Gastroesophageal sphincter (tissue), 4 donors: ENCODE measurements around the gene USP31. TPM values are rescaled to one million over a fixed set of nuclear protein-coding genes. Genes with fewer than 3 reads are reported as not detected.

Source experiments
- ATAC-seq: fragments of 150-250 bp; one replicate; pipeline ENCODE4 v1.9.1; 2016; ENCODE audit warnings: mild to moderate bottlenecking, moderate library complexity
- H3K27ac ChIP-seq, 4 donors: fragments of 200-600 bp; sonication (generic) in 3 of 4; 1 replicate in 3 of 4; 2 replicates in 1 of 4; pipeline ENCODE4 v1.5.1; 2016 to 2019
- H3K27me3 ChIP-seq: fragments of 200-600 bp; sonication (generic); one replicate; pipeline ENCODE4 v1.5.1; 2019
- H3K36me3 ChIP-seq, 2 donors: fragments of 200-600 bp; sonication (generic); one replicate each; pipeline ENCODE4 v1.5.1; 2019; ENCODE audit warnings: control low read depth in 1 of 2
- H3K4me1 ChIP-seq, 3 donors: fragments of 200-600 bp; sonication (generic); 1 replicate in 2 of 3; 2 replicates in 1 of 3; pipeline ENCODE4 v1.5.1; 2016 to 2019; ENCODE audit warnings: control low read depth in 2 of 3
- H3K4me3 ChIP-seq, 2 donors: fragments of 200-600 bp; sonication (generic); one replicate each; pipeline ENCODE4 v1.5.1; 2019; ENCODE audit warnings: mild to moderate bottlenecking in 1 of 2, moderate library complexity in 1 of 2
- H3K9me3 ChIP-seq, 3 donors: fragments of 200-600 bp; sonication (generic); one replicate each; pipeline ENCODE4 v1.5.1; 2017 to 2019; ENCODE audit warnings: control low read depth in 2 of 3
- EP300 ChIP-seq: sonication (generic); formaldehyde crosslinking; IDR thresholded peaks from one replicate; pipeline ENCODE4 v1.6.1; 2017; ENCODE audit warnings: antibody characterized with exemption, mild to moderate bottlenecking
- POLR2A ChIP-seq, 2 donors: fragments of 450-650 bp; IDR thresholded peaks; one replicate each; pipeline ENCODE4 v1.6.1; 2017; ENCODE audit warnings: antibody characterized with exemption in 2 of 2, mild to moderate bottlenecking in 2 of 2, moderate library complexity in 1 of 2
- POLR2AphosphoS5 ChIP-seq: sonication (generic); formaldehyde crosslinking; IDR thresholded peaks from one replicate; pipeline ENCODE4 v1.6.1; 2017; ENCODE audit warnings: antibody characterized with exemption
- WGBS, 2 donors: methylation state at CpG; one replicate each; pipeline ENCODE4 v1.1.5; 2018; ENCODE audit warnings: low coverage in 1 of 2; 5-methylcytosine and 5-hydroxymethylcytosine counted together
- total RNA-seq, 4 donors: library from RNA; depleted of rRNA; stranded (reverse); fragments of >200 nt; gene quantifications; one replicate each; pipeline ENCODE4 v1.1.0, GENCODE V29; 2016
- TF ChIP-seq, protein P1 (sequence below), 4 experiments: fragments of 200-600 bp in 2 of 4; fragments of 450-650 bp in 2 of 4; sonication (generic) in 1 of 4; IDR thresholded peaks; one replicate each; pipeline ENCODE4 v1.5.1; 2017 to 2019; ENCODE audit warnings: antibody characterized with exemption in 4 of 4, mild to moderate bottlenecking in 2 of 4, moderate library complexity in 2 of 4

Gene USP31
- total RNA-seq, 4 donors from 2014 or later, result 11.2 to 37.7 (median 26.6) TPM

DNA sequence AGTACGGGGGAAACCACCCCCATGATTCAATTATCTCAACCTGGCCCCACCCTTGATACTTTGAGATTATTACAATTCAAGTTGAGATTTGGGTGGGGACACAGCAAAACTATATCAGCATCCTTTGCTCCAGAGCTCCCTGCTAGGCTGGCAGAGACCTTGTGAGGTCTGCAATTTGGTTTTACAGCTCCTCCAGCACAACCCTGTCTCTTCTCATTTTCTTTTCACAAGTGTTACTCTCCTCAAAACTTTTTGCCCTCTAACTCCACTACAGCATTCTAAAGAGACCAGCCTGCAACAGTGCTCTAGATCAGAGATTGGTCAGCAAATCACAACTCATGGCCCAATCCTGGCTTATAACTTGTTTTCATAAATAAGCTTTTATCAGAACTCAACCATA lies 114.0 kb downstream of the USP31 start:
- TF ChIP-seq, protein P1, sequence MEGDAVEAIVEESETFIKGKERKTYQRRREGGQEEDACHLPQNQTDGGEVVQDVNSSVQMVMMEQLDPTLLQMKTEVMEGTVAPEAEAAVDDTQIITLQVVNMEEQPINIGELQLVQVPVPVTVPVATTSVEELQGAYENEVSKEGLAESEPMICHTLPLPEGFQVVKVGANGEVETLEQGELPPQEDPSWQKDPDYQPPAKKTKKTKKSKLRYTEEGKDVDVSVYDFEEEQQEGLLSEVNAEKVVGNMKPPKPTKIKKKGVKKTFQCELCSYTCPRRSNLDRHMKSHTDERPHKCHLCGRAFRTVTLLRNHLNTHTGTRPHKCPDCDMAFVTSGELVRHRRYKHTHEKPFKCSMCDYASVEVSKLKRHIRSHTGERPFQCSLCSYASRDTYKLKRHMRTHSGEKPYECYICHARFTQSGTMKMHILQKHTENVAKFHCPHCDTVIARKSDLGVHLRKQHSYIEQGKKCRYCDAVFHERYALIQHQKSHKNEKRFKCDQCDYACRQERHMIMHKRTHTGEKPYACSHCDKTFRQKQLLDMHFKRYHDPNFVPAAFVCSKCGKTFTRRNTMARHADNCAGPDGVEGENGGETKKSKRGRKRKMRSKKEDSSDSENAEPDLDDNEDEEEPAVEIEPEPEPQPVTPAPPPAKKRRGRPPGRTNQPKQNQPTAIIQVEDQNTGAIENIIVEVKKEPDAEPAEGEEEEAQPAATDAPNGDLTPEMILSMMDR (IDR thresholded peaks at IDR 0.05), result no peak
- TF ChIP-seq POLR2AphosphoS5, result no peak
- no peak for TF ChIP-seq POLR2A (IDR thresholded peaks at IDR 0.05)
- no peak for TF ChIP-seq EP300
- no peak for ATAC-seq
- Histone ChIP-seq H3K27me3 (peaks cover 28% of the 10 kb centered on the region), H3K4me1 (no peaks in the 10 kb centered on the region), H3K9me3 (peaks cover 0 to 22% (median 2%) of the 10 kb centered on the region in 3 donors), H3K27ac (no peak overlapping the region), H3K4me3 (no peak overlapping the region), H3K36me3 (no peaks in the 10 kb centered on the region)
- WGBS, 2 donors, result 36 to 63% methylated on average over 1 of the region's 1 CpG

DNA sequence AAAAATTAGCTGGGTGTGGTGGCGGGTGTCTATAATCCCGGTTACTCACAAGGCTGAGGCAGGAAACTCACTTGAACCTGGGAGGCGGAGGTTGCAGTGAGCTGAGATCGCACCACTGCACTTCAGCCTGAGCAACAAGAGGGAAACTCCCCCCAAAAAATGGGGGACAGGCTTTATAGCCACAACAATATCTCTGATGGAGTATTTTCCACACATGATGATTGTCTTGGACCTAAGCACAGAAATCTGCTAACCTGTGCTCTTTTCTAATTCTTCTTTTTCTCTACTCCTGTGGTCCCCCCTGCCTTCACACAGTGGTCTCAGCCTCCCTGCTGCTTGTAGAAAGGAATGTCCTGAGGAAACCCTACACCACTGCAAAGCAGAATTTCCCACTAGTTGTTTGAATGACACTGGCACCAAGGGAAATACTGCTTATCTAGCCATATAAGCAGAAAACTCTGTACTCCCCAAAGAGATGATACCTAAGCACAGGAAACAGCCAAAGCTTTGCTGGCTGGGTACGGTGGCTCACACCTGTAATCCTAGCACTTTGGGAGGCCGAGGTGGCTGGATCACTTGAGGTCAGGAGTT lies 117.6 kb downstream of the USP31 start:
- no peaks in the 10 kb centered on the region for H3K36me3 ChIP-seq
- no peak overlapping the region for H3K4me3 ChIP-seq
- no peak overlapping the region for H3K27ac ChIP-seq
- H3K27me3 ChIP-seq, result peaks cover 43% of the 10 kb centered on the region
- H3K9me3 ChIP-seq, result peaks cover 0 to 22% (median 2%) of the 10 kb centered on the region in 3 donors
- H3K4me1 ChIP-seq, result no peaks in the 10 kb centered on the region
- 45 to 53% methylated on average over 4 to 6 of the region's 6 CpGs for WGBS, 2 donors
- no peak for TF ChIP-seq EP300
- TF ChIP-seq, protein P1 (IDR thresholded peaks at IDR 0.05), result no peak
- TF ChIP-seq POLR2A (IDR thresholded peaks at IDR 0.05), result no peak
- ATAC-seq, result no peak

DNA sequence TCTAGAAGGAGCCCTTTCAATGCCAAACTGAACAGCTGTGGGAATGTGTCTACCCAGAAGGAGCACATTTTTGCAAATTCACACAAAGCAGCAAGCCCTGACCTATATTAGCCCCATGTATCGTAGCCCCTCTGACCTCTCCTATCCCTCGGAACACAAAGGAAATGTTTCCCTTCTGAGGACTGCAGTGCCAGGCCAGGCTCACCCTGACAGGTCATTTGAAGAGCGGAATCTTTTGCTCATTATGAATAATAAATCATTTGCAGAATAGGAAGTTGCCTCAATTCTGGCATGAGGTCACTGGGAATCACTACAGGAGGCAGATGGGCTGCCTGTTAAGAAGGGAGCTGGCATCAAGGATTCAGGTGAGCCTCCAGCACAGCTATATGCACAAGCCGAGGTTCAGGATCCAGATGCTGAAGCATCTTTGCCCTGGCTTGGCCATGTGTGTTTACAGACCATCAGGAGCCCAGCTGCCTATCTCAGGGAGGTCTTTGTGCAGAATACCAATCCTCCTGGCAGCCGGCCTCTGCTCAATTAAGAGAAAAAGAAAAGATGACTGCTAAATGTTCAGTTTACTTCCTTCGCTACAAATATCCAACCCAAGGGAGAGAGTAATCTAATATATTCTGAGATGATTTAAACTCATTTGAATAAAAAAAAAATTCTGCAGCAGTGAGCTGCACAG lies 119.4 kb downstream of the USP31 start:
- TF ChIP-seq, protein P1 (IDR thresholded peaks at IDR 0.05), result no peak
- TF ChIP-seq EP300 (no peak), POLR2AphosphoS5 (no peak), POLR2A (IDR thresholded peaks at IDR 0.05) (no peak)
- H3K27ac ChIP-seq, result no peak overlapping the region
- ATAC-seq, result no peak
- peaks cover 0 to 22% (median 2%) of the 10 kb centered on the region in 3 donors for H3K9me3 ChIP-seq
- H3K27me3 ChIP-seq, result peaks cover 43% of the 10 kb centered on the region
- H3K36me3 ChIP-seq, result no peaks in the 10 kb centered on the region
- H3K4me3 ChIP-seq, result no peak overlapping the region
- 62% methylated on average over 6 of the region's 6 CpGs; no CpG with 5 or more reads in 1 of the 2 donors for WGBS, 2 donors
- H3K4me1 ChIP-seq, result no peaks in the 10 kb centered on the region

DNA sequence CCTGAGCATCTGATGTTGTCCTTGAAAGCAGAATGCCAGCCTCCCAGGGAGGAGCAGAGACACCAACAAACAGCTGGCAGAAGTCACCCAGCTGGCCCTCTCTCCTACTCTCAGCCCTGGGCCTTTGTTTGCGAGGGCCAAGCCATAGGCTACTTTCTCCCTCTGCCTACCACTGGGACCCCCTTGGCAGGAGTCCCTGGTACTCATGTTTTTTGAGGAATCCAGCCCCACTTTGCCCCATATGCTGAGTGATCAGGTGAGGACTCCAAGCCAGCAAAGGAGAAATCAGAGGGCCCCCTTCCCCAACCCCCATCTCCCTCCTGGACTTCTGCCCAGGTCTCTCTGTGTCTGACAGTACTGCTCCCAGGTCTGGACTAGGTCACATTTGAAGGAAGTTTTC lies 121.9 kb downstream of the USP31 start:
- WGBS, 2 donors, result 88% methylated on average over 1 of the region's 1 CpG; no CpG with 5 or more reads in 1 of the 2 donors
- ATAC-seq, result no peak

More for the DNA sequence above, 121.9 kb downstream of the USP31 start:
- Histone ChIP-seq H3K4me3 (no peak overlapping the region), H3K9me3 (peaks cover 0 to 1% (median 0%) of the 10 kb centered on the region in 3 donors), H3K36me3 (no peaks in the 10 kb centered on the region), H3K27me3 (peaks cover 36% of the 10 kb centered on the region), H3K4me1 (no peaks in the 10 kb centered on the region), H3K27ac (no peak overlapping the region)
- TF ChIP-seq EP300 (no peak), POLR2A (IDR thresholded peaks at IDR 0.05) (no peak), POLR2AphosphoS5 (no peak)
- TF ChIP-seq, protein P1 (IDR thresholded peaks at IDR 0.05), result no peak
